Stimulated activated CD4-positive, alpha-beta T cell treated with anti-CD3 and anti-CD28 coated beads, Interleukin-2, amount 100 ng/mL, for 24 hours (primary cell): ENCODE results near the gene SLCO2A1.

Source experiments
- DNase-seq, 2 donors: peaks; one replicate each; pipeline ENCODE4 v3.0.0-alpha.2; 2020

SLCO2A1 gene

DNA sequence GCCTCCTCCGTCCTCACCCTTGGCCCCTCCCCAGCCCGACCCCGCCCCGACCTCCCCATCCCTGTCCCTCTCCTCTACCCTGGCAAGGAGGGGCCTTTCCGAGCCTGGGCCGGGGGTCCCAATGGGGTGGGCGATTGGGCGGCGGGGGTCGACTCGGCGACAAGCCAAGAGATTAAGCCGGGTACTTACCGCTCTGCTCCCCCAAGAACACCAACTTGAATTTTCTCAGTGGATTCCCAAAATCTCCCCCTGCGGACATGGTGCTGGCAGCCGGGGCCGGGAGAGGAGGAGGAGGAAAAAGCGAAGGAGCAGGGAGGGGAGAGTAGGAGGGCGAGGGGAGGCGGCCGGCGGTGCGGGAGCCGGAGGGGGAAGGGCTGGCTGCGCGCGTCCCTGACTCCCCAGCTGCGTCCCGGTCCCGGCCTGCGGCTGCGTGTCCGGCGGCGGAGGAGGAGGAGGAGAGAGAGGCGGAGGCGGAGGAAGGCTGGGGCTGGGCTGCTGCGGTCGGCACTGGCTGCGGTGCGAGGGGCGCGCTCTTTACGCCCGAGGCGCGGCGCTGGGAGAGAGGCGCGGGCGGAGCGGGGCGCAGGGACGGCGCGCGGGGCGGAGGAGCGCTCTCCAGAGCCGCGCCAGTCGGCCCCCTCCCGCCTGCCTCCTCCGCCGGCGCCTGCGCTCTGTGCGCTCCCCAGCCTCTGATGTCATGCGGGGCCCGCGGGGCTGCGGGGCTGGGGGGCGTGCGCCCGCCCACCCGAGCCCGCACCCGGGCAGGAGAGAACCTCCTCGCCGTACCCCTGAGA is 134.3 kb downstream of the SLCO2A1 start, which contains the start of gene RAB6B:
RAB6B (minus strand) TSS at position 675 of the 794 bp plus-strand sequence; CDS start at position 259, 416 bp downstream.
- peak in 1 of 2 donors; percentile 38 for DNase-seq

- DNase-seq, result no peak
These were observed 135.1 kb downstream of the SLCO2A1 start for GRCh38 chr3:133894353-133895207.

DNA sequence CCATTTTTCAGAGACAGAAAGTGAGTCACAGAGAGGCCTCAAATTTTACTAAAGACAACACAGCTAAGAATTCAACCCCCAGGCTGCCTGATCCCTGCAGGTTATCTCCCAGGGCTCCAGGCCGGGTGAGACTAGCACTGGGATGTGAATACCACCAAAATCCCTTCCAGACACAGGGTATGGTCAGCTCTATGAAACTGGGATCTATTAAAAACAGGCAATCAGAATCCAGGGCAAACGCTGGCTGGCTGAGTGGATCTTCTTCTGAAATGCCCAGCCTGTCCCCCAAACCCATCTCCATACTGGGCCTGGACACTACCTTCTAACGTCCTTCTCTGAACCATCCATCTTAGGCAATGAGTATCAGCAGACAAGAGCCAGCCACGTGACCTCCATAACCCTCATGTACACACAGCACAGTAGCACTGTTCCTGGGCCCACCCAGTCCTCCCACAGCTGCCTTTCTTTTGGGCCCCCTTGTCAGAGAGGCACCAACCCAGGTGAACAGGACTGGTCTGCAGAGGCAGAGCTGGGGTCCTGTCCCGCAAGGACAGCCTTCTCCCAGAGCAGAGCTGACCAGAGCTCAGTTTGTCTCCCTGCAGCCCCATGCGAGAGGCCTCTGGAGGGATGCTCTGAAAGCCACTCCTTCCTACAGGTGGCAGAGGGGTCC is 135.9 kb downstream of the SLCO2A1 start:
- no peak for DNase-seq

DNA sequence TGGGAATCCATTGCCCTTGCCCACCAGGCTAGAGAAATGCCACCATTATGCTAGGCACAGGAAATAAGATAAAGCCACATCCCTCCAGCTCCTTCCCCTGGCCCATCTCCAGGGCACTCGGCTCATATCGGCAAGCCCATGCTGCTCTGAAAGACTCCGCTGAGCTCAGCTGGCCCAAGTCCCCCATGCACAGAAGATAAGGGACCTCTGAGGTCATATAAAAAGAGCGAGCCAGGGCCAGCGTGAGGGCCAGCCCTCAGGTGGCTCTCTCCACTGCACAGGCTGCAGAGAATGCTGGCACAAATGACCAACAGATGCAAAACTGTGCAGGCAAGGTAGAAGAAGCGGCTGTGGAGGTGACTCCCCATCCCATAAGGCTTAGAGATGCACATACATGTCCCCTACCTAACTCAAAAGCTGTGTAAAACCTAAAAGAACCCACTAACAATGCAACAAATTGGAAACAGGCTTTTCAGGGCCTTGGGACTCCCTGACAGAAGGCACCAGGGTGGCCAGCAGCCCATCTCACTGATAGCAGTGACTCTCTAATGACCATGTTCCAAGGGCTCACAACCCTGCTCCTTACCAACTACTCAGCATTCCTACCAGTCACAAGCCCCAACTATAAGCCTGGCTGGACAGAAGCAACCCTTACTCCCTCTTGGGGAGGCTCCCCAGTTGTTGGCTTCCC is 137.0 kb downstream of the SLCO2A1 start:
- no peak for DNase-seq

GRCh38 chr3:133891662-133892378 is 137.9 kb downstream of the SLCO2A1 start:
- DNase-seq, result no peak

DNA sequence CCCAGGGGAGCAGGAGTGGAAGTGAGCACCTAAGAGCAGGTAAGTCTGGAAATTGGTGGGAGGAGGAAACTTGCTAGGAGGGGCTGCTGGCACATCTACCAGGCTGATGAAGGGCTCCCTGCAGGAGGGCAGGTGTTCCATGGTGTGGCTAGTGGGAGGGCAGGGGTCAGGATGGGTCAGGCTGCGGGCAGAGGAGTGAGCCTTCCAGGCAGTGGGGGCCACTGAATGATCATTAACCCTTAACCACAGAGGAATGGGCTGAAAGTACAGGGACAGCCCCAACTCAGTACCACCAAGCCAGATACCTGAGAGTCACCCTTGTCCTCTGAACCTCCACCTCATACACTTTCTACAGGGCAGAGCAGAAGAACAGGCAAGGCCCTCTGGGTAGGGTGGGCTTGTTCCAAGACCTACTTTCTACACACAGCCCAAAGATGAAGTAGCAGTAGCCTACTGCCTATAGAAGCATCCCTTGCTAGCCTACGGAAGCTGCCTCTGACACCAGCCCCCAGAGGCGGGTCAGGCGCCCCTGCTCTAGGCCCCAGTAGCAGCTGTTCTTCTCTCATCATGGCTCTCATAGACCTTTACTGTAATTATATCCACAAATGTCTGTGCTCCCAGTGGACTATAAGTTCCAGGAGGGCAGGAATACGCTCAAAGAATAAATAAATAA is 138.6 kb downstream of the SLCO2A1 start:
- no peak for DNase-seq

GRCh38 chr3:133890037-133890436 is 139.7 kb downstream of the SLCO2A1 start:
- no peak for DNase-seq

- DNase-seq, result no peak
These were observed 140.9 kb downstream of the SLCO2A1 start for GRCh38 chr3:133888726-133889340.

DNA sequence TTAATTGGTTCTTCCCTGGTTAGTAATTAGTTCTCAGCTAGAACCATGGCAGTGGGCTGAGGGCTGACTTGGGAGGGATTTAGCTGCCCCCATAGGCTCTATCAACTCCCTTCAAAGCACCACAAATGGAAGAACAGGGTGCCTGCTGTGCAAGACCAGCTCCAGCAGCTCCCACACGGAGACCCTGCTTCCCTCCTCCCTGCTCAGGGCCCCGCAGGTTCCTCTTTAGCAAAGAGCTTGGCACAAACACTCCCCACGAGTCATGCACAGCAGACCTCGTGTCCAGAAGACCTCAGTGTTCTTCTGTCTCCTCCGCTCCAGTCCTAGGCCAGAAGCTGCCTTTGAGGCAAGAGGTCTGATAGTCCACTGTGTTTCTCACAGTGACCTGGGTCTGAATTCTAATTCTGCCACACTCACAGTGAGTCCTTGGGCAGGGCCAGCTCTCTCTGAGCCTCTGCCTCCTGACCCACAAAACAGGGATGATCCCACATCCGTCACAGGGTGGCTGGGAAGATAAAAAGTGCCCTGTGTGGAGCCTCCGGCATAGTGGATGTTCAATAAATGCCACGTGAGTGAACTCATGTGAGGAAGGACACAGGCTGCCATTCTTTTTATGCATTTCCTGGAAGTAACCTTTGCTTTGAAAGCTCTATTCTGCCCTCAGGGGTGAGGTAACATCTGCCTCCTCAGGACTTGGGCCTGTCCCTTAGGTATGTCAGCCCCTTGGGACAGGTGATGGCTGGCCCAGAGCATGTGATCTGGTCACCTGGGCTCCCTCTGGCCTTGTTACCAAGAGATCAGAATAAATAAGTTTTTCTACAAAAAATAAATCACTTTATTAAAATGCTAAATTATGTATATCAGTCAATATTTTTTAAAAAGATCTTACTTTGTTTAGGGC is 141.7 kb downstream of the SLCO2A1 start:
- DNase-seq, result no peak

DNA sequence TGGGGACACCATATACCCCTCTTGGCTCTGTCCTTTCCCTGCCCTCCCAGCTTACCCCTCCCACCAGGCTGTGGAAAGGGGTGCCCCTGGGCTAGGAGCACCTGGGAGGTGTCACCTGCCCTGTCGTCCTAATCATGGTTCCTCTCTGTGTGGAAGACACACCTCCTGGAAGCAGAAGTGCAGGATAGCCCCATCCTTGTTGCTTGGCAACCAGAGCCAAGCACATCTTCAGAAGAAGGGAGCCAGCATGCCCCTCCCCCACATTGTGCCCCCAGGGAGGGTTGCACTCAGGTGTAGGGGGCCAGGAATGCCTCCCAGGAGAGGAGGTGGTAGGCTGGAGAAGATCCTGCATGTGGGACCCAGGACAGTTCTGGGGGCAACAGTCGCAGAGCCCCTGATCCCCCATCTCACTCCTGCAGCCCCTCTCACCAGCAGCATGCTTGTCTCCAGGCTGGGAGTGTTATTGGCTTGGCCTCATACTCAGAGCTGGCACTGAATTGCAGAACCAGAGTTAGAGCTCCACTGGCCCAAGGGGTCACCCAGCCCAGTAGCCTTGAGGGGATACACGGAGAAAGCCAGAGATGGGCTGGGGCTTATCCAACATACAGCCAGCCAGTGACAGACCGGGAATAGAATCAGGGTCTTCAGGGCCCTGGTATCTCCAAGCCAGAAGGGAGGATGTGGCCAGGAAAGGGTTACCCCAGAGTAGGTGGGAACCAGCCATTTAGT is 142.5 kb downstream of the SLCO2A1 start:
- DNase-seq, result no peak

DNA sequence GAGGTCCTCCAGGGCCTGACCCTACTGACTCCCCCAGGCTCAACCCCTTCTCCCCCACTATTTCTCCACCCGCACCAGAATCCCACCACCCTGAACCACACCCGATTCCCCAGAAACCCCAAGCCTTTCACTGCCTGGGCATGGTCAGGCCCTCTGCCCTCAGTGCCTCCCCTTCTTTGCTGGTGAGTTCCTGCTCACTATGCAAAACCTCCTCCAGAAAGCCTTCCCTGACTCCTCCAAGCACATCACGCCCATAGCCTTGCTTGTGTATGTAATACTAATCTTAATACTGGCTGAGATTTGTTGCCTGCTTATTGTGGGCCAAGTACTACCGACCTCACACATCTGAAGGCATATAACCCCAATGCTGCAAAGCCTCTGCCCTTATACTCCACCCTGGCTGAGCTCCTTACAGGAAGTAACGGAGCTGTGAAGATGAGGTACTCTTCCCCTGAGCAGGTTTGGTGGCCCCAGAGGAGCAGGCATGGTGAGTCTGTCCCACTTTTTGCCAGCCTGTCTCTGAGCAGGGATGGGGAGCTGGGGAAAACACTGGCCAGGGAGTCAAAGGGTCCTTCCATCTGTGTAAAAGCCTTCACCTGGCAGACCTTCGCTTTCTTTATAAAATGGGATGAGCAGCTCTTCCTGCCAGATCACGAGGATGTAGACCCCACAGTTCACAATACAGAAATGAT is 143.5 kb downstream of the SLCO2A1 start:
- no peak for DNase-seq

DNA sequence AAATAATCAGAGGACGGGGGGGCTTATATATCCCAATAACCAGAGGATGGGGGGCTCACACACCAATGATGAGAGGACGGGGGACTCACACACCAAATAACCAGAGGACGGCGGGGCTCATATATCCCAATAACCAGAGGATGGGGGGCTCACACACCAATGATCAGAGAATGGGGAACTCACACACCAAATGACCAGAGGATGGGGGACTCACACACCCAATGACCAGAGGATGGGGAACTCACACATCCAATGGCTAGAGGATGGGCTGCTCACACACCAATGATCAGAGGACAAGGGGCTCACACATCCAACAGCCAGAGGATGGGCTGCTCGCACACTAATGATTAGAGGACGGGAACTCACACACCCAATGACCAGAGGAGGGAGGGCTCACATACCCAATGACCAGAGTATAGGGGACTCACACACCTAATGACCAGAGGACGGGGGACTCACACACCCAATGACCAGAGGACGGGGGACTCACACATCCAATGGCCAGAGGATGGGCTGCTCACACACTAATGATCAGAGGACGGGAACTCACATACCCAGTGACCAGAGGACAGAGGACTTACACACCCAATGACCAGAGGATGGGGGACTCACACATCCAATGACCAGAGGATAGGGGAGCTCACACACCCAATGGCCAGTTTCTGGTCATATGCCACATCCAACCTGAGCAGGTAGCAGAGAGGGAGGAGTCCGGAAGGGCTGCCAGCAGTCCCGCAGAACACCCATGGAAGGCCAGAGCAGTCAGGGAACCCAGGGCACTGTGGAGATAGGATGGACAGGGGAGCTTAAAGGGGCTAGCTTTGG is 144.6 kb downstream of the SLCO2A1 start:
- no peak for DNase-seq

GRCh38 chr3:133884054-133884886 is 145.5 kb downstream of the SLCO2A1 start:
- DNase-seq, result no peak

DNA sequence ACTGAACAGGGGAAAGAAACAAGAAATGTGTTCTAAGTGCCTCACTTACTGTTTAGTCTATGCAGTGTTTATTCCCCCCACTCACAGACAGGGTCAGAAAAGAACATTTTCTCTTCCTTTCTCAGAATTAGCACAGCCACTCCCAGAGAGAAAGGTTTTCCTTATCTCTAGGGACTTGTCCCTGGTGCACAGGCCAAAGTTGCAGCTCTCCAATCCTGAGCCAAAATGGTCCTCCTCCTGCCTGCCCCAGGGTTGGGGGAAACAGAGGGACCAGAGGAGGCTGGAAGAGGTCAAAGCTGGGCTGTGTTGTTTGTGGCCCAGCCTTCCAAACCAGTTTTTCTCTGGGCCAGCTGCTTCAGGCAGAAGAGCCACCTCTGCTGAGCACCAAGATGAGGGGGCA is 146.1 kb downstream of the SLCO2A1 start:
- no peak for DNase-seq

GRCh38 chr3:133882986-133883586 is 146.6 kb downstream of the SLCO2A1 start:
- peak in 1 of 2 donors; percentile 6 for DNase-seq
